ENCODE measurements around the gene FUZ.

- TF ChIP-seq POLR2A (IDR thresholded peaks at IDR 0.05) = no peak
- TF ChIP-seq, protein P1, sequence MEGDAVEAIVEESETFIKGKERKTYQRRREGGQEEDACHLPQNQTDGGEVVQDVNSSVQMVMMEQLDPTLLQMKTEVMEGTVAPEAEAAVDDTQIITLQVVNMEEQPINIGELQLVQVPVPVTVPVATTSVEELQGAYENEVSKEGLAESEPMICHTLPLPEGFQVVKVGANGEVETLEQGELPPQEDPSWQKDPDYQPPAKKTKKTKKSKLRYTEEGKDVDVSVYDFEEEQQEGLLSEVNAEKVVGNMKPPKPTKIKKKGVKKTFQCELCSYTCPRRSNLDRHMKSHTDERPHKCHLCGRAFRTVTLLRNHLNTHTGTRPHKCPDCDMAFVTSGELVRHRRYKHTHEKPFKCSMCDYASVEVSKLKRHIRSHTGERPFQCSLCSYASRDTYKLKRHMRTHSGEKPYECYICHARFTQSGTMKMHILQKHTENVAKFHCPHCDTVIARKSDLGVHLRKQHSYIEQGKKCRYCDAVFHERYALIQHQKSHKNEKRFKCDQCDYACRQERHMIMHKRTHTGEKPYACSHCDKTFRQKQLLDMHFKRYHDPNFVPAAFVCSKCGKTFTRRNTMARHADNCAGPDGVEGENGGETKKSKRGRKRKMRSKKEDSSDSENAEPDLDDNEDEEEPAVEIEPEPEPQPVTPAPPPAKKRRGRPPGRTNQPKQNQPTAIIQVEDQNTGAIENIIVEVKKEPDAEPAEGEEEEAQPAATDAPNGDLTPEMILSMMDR (IDR thresholded peaks at IDR 0.05) = no peak
Observed at GRCh38 chr19:49787746-49788145, 25.3 kb downstream of the FUZ start.

All from thyroid gland (tissue), 4 donors.